K562 (cell line): ENCODE measurements around the gene A2ML1. TPM values are rescaled to one million over a fixed set of nuclear protein-coding genes. Genes with fewer than 3 reads are reported as not detected.
A peak's percentile ranks its signal among the peaks of the same experiment; 100 is the strongest.

Source experiments
- ATAC-seq: fragments of 200-7000 bp; cut with Tn5 transposase; 3 replicates; pipeline ENCODE4 v1.9.1; 2020; ENCODE audit warnings: moderate library complexity
- BruUV-seq: library from RNA; stranded (reverse); fragments of 400-500 nt; replicated peaks from 2 replicates; lab custom pipeline; 2021; lab: Mats Ljungman, UMichigan
- CTCF ChIA-PET: fragments of 300-600 bp; formaldehyde crosslinking; extraction: SDS; loops from one replicate; lab custom pipeline; 2021; ENCODE audit warnings: low intra/inter-chr PET ratio; lab: Yijun Ruan, JAX
- POLR2A ChIA-PET: fragments of 300-600, 350-650 bp; sonication (Branson Sonifier 250); formaldehyde crosslinking; extraction: SDS; loops from one replicate; lab custom pipeline; 2021; ENCODE audit warnings: antibody characterized with exemption, inconsistent platforms; lab: Yijun Ruan, JAX
- DNase-seq, 4 experiments: peaks; one replicate each; pipeline versions ENCODE4 v3.0.0 to v3.0.0-alpha.2; 2011 to 2018; ENCODE audit warnings: low spot score in 3 of 4, mixed read lengths in 3 of 4; ENCODE audit errors: extremely low read depth in 1 of 4
- FAIRE-seq: peaks from 2 replicates; lab custom pipeline; 2011; peaks lifted over from hg19 to GRCh38; lab: Jason Lieb, UNC
- H2AFZ ChIP-seq: 2 replicates; pipeline ENCODE4 v1.6.0; 2011; ENCODE audit warnings: low read depth, low read length, control low read depth, inconsistent platforms
- H3K27ac ChIP-seq: fragments of 200-600 bp; 3 replicates; pipeline ENCODE4 v1.8.0; 2011; ENCODE audit warnings: low read depth, mild to moderate bottlenecking, control low read depth, inconsistent platforms, low read length, moderate library complexity, mixed read lengths; ENCODE audit errors: extremely low read depth
- H3K27me3 ChIP-seq, 2 experiments: fragments of 300-600 bp in 1 of 2; 2 replicates in 1 of 2; 3 replicates in 1 of 2; pipeline versions ENCODE4 v1.6.0 to v1.8.0; 2011; ENCODE audit warnings: inconsistent platforms in 2 of 2, low read length in 2 of 2, mild to moderate bottlenecking in 1 of 2, mixed read lengths in 1 of 2, moderate library complexity in 1 of 2; ENCODE audit not compliant: control insufficient read depth in 2 of 2, insufficient read depth in 2 of 2
- H3K36me3 ChIP-seq: fragments of 300-600 bp; 3 replicates; pipeline ENCODE4 v1.8.0; 2011; ENCODE audit warnings: mild to moderate bottlenecking, low read length, inconsistent platforms; ENCODE audit not compliant: control insufficient read depth, insufficient read depth
- H3K4me1 ChIP-seq, 2 experiments: fragments of 200-600 bp in 1 of 2; replicated peaks in 1 of 2; 2 replicates in 1 of 2; 3 replicates in 1 of 2; pipeline versions ENCODE4 v1.5.1 to v1.8.0; 2011; ENCODE audit warnings: inconsistent platforms in 2 of 2, low read length in 2 of 2, mild to moderate bottlenecking in 1 of 2, mixed read lengths in 1 of 2, moderate library complexity in 1 of 2; ENCODE audit not compliant: control insufficient read depth in 2 of 2, insufficient read depth in 2 of 2
- H3K4me2 ChIP-seq: 2 replicates; pipeline ENCODE4 v1.6.1; 2011; ENCODE audit warnings: low read length, control low read depth, inconsistent platforms, mixed read lengths; ENCODE audit not compliant: insufficient read depth
- H3K4me3 ChIP-seq: fragments of 200-600 bp; sonication (generic), shearing (Covaris generic); 2 replicates; pipeline ENCODE4 v1.5.1; 2016; ENCODE audit warnings: control low read depth, inconsistent platforms
- H3K79me2 ChIP-seq: fragments of 200-600 bp; 3 replicates; pipeline ENCODE4 v1.8.0; 2011; ENCODE audit warnings: low read length, inconsistent platforms; ENCODE audit not compliant: control insufficient read depth, insufficient read depth
- H3K9ac ChIP-seq, 2 experiments: 2 replicates each; pipeline versions ENCODE4 v1.6.0 to v1.6.1; 2011; ENCODE audit warnings: low read depth in 2 of 2, low read length in 2 of 2, control low read depth in 1 of 2, inconsistent platforms in 1 of 2, mild to moderate bottlenecking in 1 of 2, mixed read lengths in 1 of 2; ENCODE audit not compliant: insufficient read depth in 1 of 2
- H3K9me1 ChIP-seq: one replicate; pipeline ENCODE4 v1.6.0; 2011; ENCODE audit warnings: inconsistent platforms, mild to moderate bottlenecking, low read length, moderate library complexity; ENCODE audit not compliant: control insufficient read depth, insufficient read depth
- H3K9me3 ChIP-seq: replicated peaks from 2 replicates; pipeline ENCODE4 v1.5.1; 2011; ENCODE audit warnings: low read depth, low read length, inconsistent platforms; ENCODE audit not compliant: control insufficient read depth, insufficient read depth
- H4K20me1 ChIP-seq: replicated peaks from 2 replicates; pipeline ENCODE4 v1.6.1; 2011; ENCODE audit warnings: low read length, inconsistent platforms, mixed read lengths; ENCODE audit not compliant: control insufficient read depth, insufficient read depth
- BRCA1 ChIP-seq, 2 experiments: fragments of 450-650 bp in 1 of 2; sonication (generic) in 1 of 2; formaldehyde crosslinking in 1 of 2; IDR thresholded peaks; 2 replicates each; pipeline versions ENCODE4 v1.5.0 to v1.6.1; 2017 to 2020; ENCODE audit warnings: mild to moderate bottlenecking in 1 of 2, missing genetic modification reagents in 1 of 2
- CEBPB ChIP-seq: fragments of 450-650 bp; IDR thresholded peaks from 2 replicates; pipeline ENCODE4 v1.6.1; 2016; ENCODE audit warnings: missing genetic modification characterization, missing compliant biosample characterization
- FOSL1 ChIP-seq: fragments of 200-800 bp; sonication (Bioruptor generic); conservative IDR thresholded peaks from 2 replicates; pipeline ENCODE4 v1.6.1; 2016; ENCODE audit warnings: missing genetic modification characterization, missing compliant biosample characterization
- PCBP2 ChIP-seq: fragments of 200-400 bp; formaldehyde crosslinking; IDR thresholded peaks from 2 replicates; pipeline ENCODE4 v1.6.1; 2018; ENCODE audit warnings: low read length, low read depth, mild to moderate bottlenecking, moderate library complexity; ENCODE audit not compliant: poor library complexity, severe bottlenecking
- RBFOX2 ChIP-seq: fragments of 200-400 bp; formaldehyde crosslinking; IDR thresholded peaks from 2 replicates; pipeline ENCODE4 v1.6.1; 2017; ENCODE audit warnings: low read depth, mild to moderate bottlenecking, low read length, moderate library complexity
- SPI1 ChIP-seq: IDR thresholded peaks from 2 replicates; pipeline ENCODE4 v1.6.1; 2011; ENCODE audit warnings: low read depth, low read length, control low read depth, borderline replicate concordance
- YBX1 ChIP-seq: fragments of 450-650 bp; IDR thresholded peaks from 2 replicates; pipeline ENCODE4 v1.7.1; 2016; ENCODE audit warnings: mild to moderate bottlenecking
- ZFP36 ChIP-seq: fragments of 150-350 bp; IDR thresholded peaks from 2 replicates; pipeline ENCODE4 v1.6.1; 2018; ENCODE audit warnings: low read length, low read depth; ENCODE audit not compliant: partially characterized antibody
- ZFX ChIP-seq: sonication (generic); formaldehyde crosslinking; IDR thresholded peaks from 2 replicates; pipeline ENCODE4 v1.8.0; 2022; ENCODE audit warnings: mild to moderate bottlenecking, missing genetic modification reagents, moderate library complexity
- ZNF766 ChIP-seq: fragments of 200-800 bp; sonication (Bioruptor generic); conservative IDR thresholded peaks from 2 replicates; pipeline ENCODE4 v1.6.1; 2016; ENCODE audit warnings: missing genetic modification characterization, missing compliant biosample characterization
- ZNF77 ChIP-seq: fragments of 250-450 bp; sonication (Bioruptor Pico); IDR thresholded peaks from 2 replicates; pipeline ENCODE4 v1.5.0; 2020
- ZNF79 ChIP-seq: fragments of 250-450 bp; sonication (Bioruptor Pico); IDR thresholded peaks from 2 replicates; pipeline ENCODE4 v1.4.0; 2020; ENCODE audit warnings: low read depth, mild to moderate bottlenecking, moderate library complexity
- WGBS: fragments of 100-300 bp; shearing (Covaris generic); methylation state at CpG from one replicate; pipeline ENCODE4 v1.1.6; 2016; ENCODE audit warnings: low coverage, mixed read lengths; ENCODE audit not compliant: insufficient coverage; ENCODE audit errors: missing lambda C conversion rate; 5-methylcytosine and 5-hydroxymethylcytosine counted together
- in situ Hi-C: fragments of 300-500 bp; cut with MboI; formaldehyde crosslinking; loops from 4 replicates; pipeline ENCODE4 v1.15.0; 2018; ENCODE audit warnings: inconsistent platforms, mixed read lengths
- intact Hi-C: fragments of 100-400 bp; cut with micrococcal nuclease; formaldehyde crosslinking; loops from 2 replicates; pipeline ENCODE4 v1.14.2; 2022
- polyA plus RNA-seq, 8 experiments: library from polyadenylated mRNA; depleted of rRNA in 4 of 8; stranded (reverse) in 5 of 8; unstranded in 3 of 8; fragments of >200 nt; fragmentation: Nextera tagmentation in 2 of 8; fragmentation: Illumina TruSeq in 1 of 8; extraction: Ambion mirVana in 2 of 8; extraction: Trizol in 1 of 8; gene quantifications; 2 replicates each; pipeline versions ENCODE4 v1.2.1 to v1.2.3, GENCODE V29; 2011 to 2014; ENCODE audit warnings: inconsistent platforms in 1 of 8, missing spikeins in 1 of 8
- total RNA-seq, 7 experiments: library from RNA; depleted of rRNA in 6 of 7; stranded (reverse); fragments of >200 nt in 6 of 7; fragmentation: Illumina TruSeq in 2 of 7; extraction: Trizol in 2 of 7; gene quantifications; 2 replicates each; pipeline versions ENCODE4 v1.2.1 to v1.2.3, GENCODE V29; 2011 to 2021; ENCODE audit warnings: low replicate concordance in 1 of 7
- TF ChIP-seq, protein P1 (sequence below): fragments of 250-450 bp; sonication (Bioruptor Pico); IDR thresholded peaks from 2 replicates; pipeline ENCODE4 v1.8.0; 2021; ENCODE audit warnings: mild to moderate bottlenecking, moderate library complexity

Gene A2ML1
- total and polyA plus RNA-seq, 9 of the 15 experiments (the other 6 are each of a cell fraction or from before 2014, with no cell fraction given): 0.04 to 0.47 (median 0.13) TPM

- no peaks in the 10 kb centered on the region for H3K9me1 ChIP-seq
- FAIRE-seq (no peak), DNase-seq (no peak), ATAC-seq (no peak)
- in situ Hi-C loops (no loop called here), intact Hi-C loops (loop anchor here (10.0 kb wide), 1 partner anchor 148 kb away; no protein-coding TSS in a partner anchor)
- peak overlapping the region; percentile 32; the same call in 1 of the 2 replicates for H2AFZ ChIP-seq
- no peak overlapping the region for H3K4me2 ChIP-seq
- no TSS peak for BruUV-seq
- H3K4me1 ChIP-seq: no peaks in the 10 kb centered on the region
- ChIA-PET POLR2A (no interaction called here), CTCF (no interaction called here)
- no peak for TF ChIP-seq PCBP2
- no peak for TF ChIP-seq FOSL1
- TF ChIP-seq ZNF79 (CRISPR knock-in tag): no peak
- TF ChIP-seq ZNF77 (CRISPR knock-in tag): no peak
- TF ChIP-seq RBFOX2: no peak
- TF ChIP-seq YBX1: no peak
- TF ChIP-seq BRCA1 (IDR thresholded peaks at IDR 0.05): no peak
- no peak for TF ChIP-seq BRCA1 (CRISPR knock-in tag; IDR thresholded peaks at IDR 0.05)
- no peak overlapping the region for H3K27ac ChIP-seq
- H3K9me3 ChIP-seq: no peaks in the 10 kb centered on the region
- H3K9ac ChIP-seq: no peak overlapping the region
- H3K27me3 ChIP-seq: no peaks in the 10 kb centered on the region
- no peaks in the 10 kb centered on the region for H4K20me1 ChIP-seq
- H3K4me3 ChIP-seq: no peak overlapping the region
- no peaks in the 10 kb centered on the region for H3K36me3 ChIP-seq
- WGBS: 70% methylated on average over 1 of the region's 7 CpGs
- H3K79me2 ChIP-seq: no peaks in the 10 kb centered on the region
Observed at GRCh38 chr12:8897081-8897480, 74.7 kb downstream of the A2ML1 start.

DNA sequence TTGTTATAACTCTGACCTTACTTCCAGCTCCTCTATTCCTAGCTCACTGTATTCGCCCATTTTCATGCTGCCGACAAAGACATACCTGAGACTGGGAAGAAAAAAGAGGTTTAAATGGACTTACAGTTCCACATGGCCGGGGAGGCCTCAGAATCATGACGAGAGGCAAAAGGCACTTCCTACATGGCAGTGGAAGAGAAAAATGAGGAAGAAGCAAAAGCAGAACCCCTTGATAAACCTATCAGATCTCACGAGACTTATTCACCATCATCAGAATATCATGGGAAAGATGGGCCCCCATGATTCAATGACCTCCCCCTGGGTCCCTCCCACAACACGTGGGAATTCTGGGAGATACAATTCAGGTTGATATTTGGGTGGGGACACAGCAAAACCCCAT, 77.4 kb downstream of the A2ML1 start:
- in situ Hi-C loops: no loop called here
- POLR2A ChIA-PET: no interaction called here
- no peaks in the 10 kb centered on the region for H4K20me1 ChIP-seq
- no peak overlapping the region for H3K27ac ChIP-seq
- FAIRE-seq (no peak), DNase-seq (no peak), ATAC-seq (no peak)
- no peaks in the 10 kb centered on the region for H3K27me3 ChIP-seq
- H3K79me2 ChIP-seq: no peaks in the 10 kb centered on the region
- H3K9ac ChIP-seq: no peak overlapping the region
- no peaks in the 10 kb centered on the region; a peak in 1 of 5 replicates for H3K4me1 ChIP-seq
- CTCF ChIA-PET: no interaction called here
- TF ChIP-seq SPI1 (peak; percentile 68; the same call in 1 of the 2 replicates), ZFX (peak; percentile 35; the same call in 1 of the 2 replicates), CEBPB (tag) (no peak), ZFP36 (peak; percentile 59), ZNF766 (CRISPR knock-in tag) (peak; percentile 70)
- TF ChIP-seq, protein P1, sequence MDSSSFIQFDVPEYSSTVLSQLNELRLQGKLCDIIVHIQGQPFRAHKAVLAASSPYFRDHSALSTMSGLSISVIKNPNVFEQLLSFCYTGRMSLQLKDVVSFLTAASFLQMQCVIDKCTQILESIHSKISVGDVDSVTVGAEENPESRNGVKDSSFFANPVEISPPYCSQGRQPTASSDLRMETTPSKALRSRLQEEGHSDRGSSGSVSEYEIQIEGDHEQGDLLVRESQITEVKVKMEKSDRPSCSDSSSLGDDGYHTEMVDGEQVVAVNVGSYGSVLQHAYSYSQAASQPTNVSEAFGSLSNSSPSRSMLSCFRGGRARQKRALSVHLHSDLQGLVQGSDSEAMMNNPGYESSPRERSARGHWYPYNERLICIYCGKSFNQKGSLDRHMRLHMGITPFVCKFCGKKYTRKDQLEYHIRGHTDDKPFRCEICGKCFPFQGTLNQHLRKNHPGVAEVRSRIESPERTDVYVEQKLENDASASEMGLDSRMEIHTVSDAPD (CRISPR knock-in tag): no peak
- WGBS: 36% methylated on average over 6 of the region's 6 CpGs
- no peaks in the 10 kb centered on the region for H3K9me1 ChIP-seq
- H3K4me2 ChIP-seq: no peak overlapping the region
- BruUV-seq: no TSS peak
- H2AFZ ChIP-seq: peak overlapping the region; percentile 72; the same call in 1 of the 2 replicates
- intact Hi-C loops: loop anchor here (10.0 kb wide), 1 partner anchor 145 kb away; no protein-coding TSS in a partner anchor
- H3K36me3 ChIP-seq: no peaks in the 10 kb centered on the region
- H3K9me3 ChIP-seq: no peaks in the 10 kb centered on the region
- no peak overlapping the region for H3K4me3 ChIP-seq
